GM12878 (cell line): ENCODE measurements around the gene PLEKHM2. TPM values are rescaled to one million over a fixed set of nuclear protein-coding genes. Genes with fewer than 3 reads are reported as not detected.

Source experiments
- ATAC-seq: fragments of 200-7000 bp; cut with Tn5 transposase; 3 replicates; pipeline ENCODE4 v1.9.1; 2020; ENCODE audit warnings: mild to moderate bottlenecking, moderate library complexity
- BruUV-seq: library from RNA; stranded (reverse); fragments of 400-500 nt; replicated peaks from 2 replicates; lab custom pipeline; 2021; lab: Mats Ljungman, UMichigan
- CTCF ChIA-PET: fragments of 300-600 bp; sonication (Branson Sonifier 250); formaldehyde crosslinking; extraction: SDS; loops from one replicate; lab custom pipeline; 2021; ENCODE audit warnings: inconsistent platforms; lab: Yijun Ruan, JAX
- POLR2A ChIA-PET: fragments of 350-600 bp; formaldehyde crosslinking; extraction: SDS; loops from one replicate; lab custom pipeline; 2021; ENCODE audit warnings: inconsistent platforms; lab: Charles Lee
- RAD21 ChIA-PET: fragments of 300-600 bp; sonication (Branson Sonifier 250); formaldehyde crosslinking; loops from one replicate; lab custom pipeline; 2023; ENCODE audit warnings: antibody characterized with exemption; ENCODE audit not compliant: unreplicated experiment; lab: Charles Lee
- SMC1A ChIA-PET: fragments of 300-600 bp; sonication (Branson Sonifier 250); formaldehyde crosslinking; loops from one replicate; lab custom pipeline; 2023; ENCODE audit not compliant: unreplicated experiment, uncharacterized antibody; lab: Charles Lee
- DNase-seq: peaks from one replicate; pipeline ENCODE4 v3.0.0-alpha.2; 2011; ENCODE audit warnings: low read depth, low spot score
- FAIRE-seq: peaks from 3 replicates; lab custom pipeline; 2011; peaks lifted over from hg19 to GRCh38; lab: Jason Lieb, UNC
- H2AFZ ChIP-seq: 2 replicates; pipeline ENCODE4 v1.6.0; 2011; ENCODE audit warnings: low read depth, low read length, control low read depth; ENCODE audit not compliant: control insufficient read depth
- H3K27ac ChIP-seq: 2 replicates; pipeline ENCODE4 v1.5.1; 2011; ENCODE audit warnings: control low read depth; ENCODE audit not compliant: control insufficient read depth, insufficient read depth
- H3K27me3 ChIP-seq, 2 experiments: replicated peaks in 1 of 2; 2 replicates each; pipeline versions ENCODE4 v1.6.0 to v1.6.1; 2011; ENCODE audit warnings: low read length in 1 of 2; ENCODE audit not compliant: control insufficient read depth in 2 of 2, insufficient read depth in 2 of 2
- H3K36me3 ChIP-seq, 2 experiments: 2 replicates each; pipeline ENCODE4 v1.5.1; 2011; ENCODE audit warnings: low read length in 1 of 2; ENCODE audit not compliant: control insufficient read depth in 2 of 2, insufficient read depth in 2 of 2
- H3K4me1 ChIP-seq: 2 replicates; pipeline ENCODE4 v1.6.1; 2011; ENCODE audit warnings: mild to moderate bottlenecking, low read length, moderate library complexity, mixed read lengths; ENCODE audit not compliant: control insufficient read depth, insufficient read depth
- H3K4me2 ChIP-seq: 2 replicates; pipeline ENCODE4 v1.6.0; 2011; ENCODE audit warnings: control low read depth; ENCODE audit not compliant: control insufficient read depth, insufficient read depth
- H3K4me3 ChIP-seq: fragments of 200-600 bp; sonication (generic); 2 replicates; pipeline ENCODE4 v1.5.1; 2016
- H3K79me2 ChIP-seq: 2 replicates; pipeline ENCODE4 v1.6.0; 2011; ENCODE audit warnings: low read length; ENCODE audit not compliant: control insufficient read depth, insufficient read depth
- H3K9ac ChIP-seq: 2 replicates; pipeline ENCODE4 v1.8.0; 2011; ENCODE audit warnings: low read length, control low read depth, mixed read lengths; ENCODE audit not compliant: control insufficient read depth, insufficient read depth
- H3K9me3 ChIP-seq: replicated peaks from 3 replicates; pipeline ENCODE4 v1.5.1; 2011; ENCODE audit warnings: mild to moderate bottlenecking, low read length; ENCODE audit not compliant: control insufficient read depth, insufficient read depth
- H4K20me1 ChIP-seq: 2 replicates; pipeline ENCODE4 v1.6.0; 2011; ENCODE audit not compliant: control insufficient read depth, insufficient read depth
- POU2F2 ChIP-seq: IDR thresholded peaks from 3 replicates; pipeline ENCODE4 v1.6.1; 2011; ENCODE audit warnings: low read depth, mild to moderate bottlenecking, low read length, borderline replicate concordance
- RBBP5 ChIP-seq: fragments of 200-600 bp; sonication (generic); conservative IDR thresholded peaks from 2 replicates; pipeline ENCODE4 v1.6.1; 2016
- SUZ12 ChIP-seq: fragments of 200-600 bp; sonication (generic); IDR thresholded peaks from one replicate; pipeline ENCODE4 v1.6.1; 2018; ENCODE audit warnings: antibody characterized with exemption, mild to moderate bottlenecking; ENCODE audit not compliant: unreplicated experiment
- WGBS: methylation state at CpG from one replicate; pipeline ENCODE4 v1.1.6; 2016; ENCODE audit warnings: low lambda C conversion rate; ENCODE audit not compliant: insufficient replicate concordance, insufficient coverage; ENCODE audit errors: missing lambda C conversion rate; 5-methylcytosine and 5-hydroxymethylcytosine counted together
- in situ Hi-C: fragments of 300-500 bp; cut with MboI; formaldehyde crosslinking; loops from 9 replicates; pipeline ENCODE4 v1.14.3; 2018; ENCODE audit warnings: mixed read lengths
- intact Hi-C: fragments of 100-400 bp; cut with micrococcal nuclease; formaldehyde crosslinking; loops from one replicate; pipeline ENCODE4 v1.14.2; 2022; ENCODE audit not compliant: unreplicated experiment
- polyA plus RNA-seq, 11 experiments: library from polyadenylated mRNA; depleted of rRNA in 4 of 11; unstranded in 6 of 11; stranded (reverse) in 5 of 11; fragments of >200 nt; fragmentation: Nextera tagmentation in 4 of 11; fragmentation: Illumina TruSeq in 1 of 11; extraction: Ambion mirVana in 4 of 11; extraction: Trizol in 1 of 11; gene quantifications; 1 replicate in 1 of 11; 2 replicates in 10 of 11; pipeline versions ENCODE4 v1.2.1 to v1.2.3, GENCODE V29; 2011 to 2016; ENCODE audit warnings: inconsistent platforms in 2 of 11, missing spikeins in 2 of 11, low read depth in 1 of 11
- total RNA-seq, 4 experiments: library from RNA; depleted of rRNA in 3 of 4; stranded (reverse); fragments of >200 nt in 3 of 4; fragmentation: Illumina TruSeq in 1 of 4; extraction: Trizol in 1 of 4; gene quantifications; 2 replicates each; pipeline versions ENCODE4 v1.2.1 to v1.2.3, GENCODE V29; 2013 to 2021

PLEKHM2 gene
- total and polyA plus RNA-seq, 10 of the 15 experiments (the other 5 are each of a cell fraction or from before 2014, with no cell fraction given) = 0.37 to 55.2 (median 19.3) TPM

DNA sequence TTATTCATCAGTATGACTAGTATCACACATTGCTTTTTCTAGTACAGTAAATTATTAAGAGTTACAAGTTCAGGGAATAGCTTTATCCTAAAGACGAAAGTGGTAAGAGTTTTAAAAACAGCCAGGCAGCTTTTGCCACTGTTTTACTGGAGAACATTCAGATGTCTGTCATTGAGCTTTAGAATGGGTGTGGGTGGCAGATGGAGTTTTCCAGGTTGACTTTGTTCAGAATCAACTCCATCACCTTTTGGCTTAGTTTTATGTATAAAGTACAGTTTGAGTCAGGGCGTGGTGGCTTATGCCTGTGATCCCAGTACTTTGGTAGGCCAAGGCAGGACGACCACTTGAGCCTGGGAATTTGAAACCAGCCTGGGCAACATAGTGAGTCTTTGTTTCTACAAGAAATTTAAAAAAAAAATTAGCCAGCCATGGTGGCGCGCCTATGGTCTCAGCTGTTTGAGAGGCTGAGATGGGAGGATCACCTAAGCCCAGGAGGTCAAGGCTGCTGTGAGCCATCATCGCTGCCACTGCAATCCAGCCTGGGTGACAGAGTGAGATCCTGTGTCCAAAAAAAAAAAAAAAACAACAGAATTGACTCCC is 29.9 kb upstream of the PLEKHM2 start:
- no peak for TF ChIP-seq SUZ12
- H3K4me1 ChIP-seq = no peaks in the 10 kb centered on the region
- H3K4me3 ChIP-seq = no peak overlapping the region
- DNase-seq = no peak
- CTCF ChIA-PET = interaction anchor here (0.7 to 2.1 kb wide), 3 partner anchors 12 to 107 kb away, joined by 3 to 6 read pairs (median 4); no protein-coding TSS in a partner anchor
- no peaks in the 10 kb centered on the region for H3K27me3 ChIP-seq
- SMC1A ChIA-PET = interaction anchor here (0.6 to 2.9 kb wide), 7 partner anchors 10 to 159 kb away, joined by 3 to 13 read pairs (median 5); no protein-coding TSS in a partner anchor
- POLR2A ChIA-PET = interaction anchor here (1.0 kb wide), 1 partner anchor 44 kb away, joined by 3 read pairs; no protein-coding TSS in a partner anchor
- H4K20me1 ChIP-seq = no peaks in the 10 kb centered on the region
- H3K36me3 ChIP-seq = peaks cover 8 to 22% of the 10 kb centered on the region in 2 experiments
- no peak for FAIRE-seq
- H3K79me2 ChIP-seq = no peaks in the 10 kb centered on the region
- no peak overlapping the region for H2AFZ ChIP-seq
- no peak for ATAC-seq
- no peak overlapping the region for H3K4me2 ChIP-seq
- no peaks in the 10 kb centered on the region for H3K9me3 ChIP-seq
- WGBS = 97% methylated on average over 6 of the region's 6 CpGs
- RAD21 ChIA-PET = no interaction called here
- intact Hi-C loops (no loop called here), in situ Hi-C loops (no loop called here)
- no peak overlapping the region for H3K27ac ChIP-seq
- H3K9ac ChIP-seq = no peak overlapping the region
- BruUV-seq = TSS peak; percentile 38

DNA sequence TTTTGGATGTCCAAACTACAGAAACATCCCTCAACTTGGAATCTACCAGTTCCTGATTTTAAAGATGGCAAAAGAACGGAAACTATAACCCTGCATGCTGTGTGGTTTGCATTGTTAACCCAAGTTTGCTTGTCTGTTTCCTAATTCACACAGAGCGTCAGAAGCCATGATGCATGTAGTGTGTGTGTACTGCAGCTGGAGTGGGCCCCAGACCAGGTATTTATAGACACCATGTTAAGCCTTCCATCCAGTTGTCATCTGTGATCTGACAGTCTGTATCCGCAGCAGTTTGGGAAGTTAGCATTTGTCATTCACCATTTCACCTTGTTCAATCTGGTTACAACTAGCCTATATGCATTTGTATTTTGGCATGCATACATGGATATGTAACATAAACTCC is 27.7 kb upstream of the PLEKHM2 start:
- H3K4me1 ChIP-seq = no peaks in the 10 kb centered on the region
- no peak for FAIRE-seq
- H2AFZ ChIP-seq = no peak overlapping the region
- TF ChIP-seq POU2F2 (no peak), RBBP5 (no peak)
- TF ChIP-seq, all 136 proteins: peak for 0
- ATAC-seq (no peak), DNase-seq (no peak)
- peaks cover 12 to 31% of the 10 kb centered on the region in 2 experiments for H3K36me3 ChIP-seq
- intact Hi-C loops (no loop called here), in situ Hi-C loops (no loop called here)
- ChIA-PET CTCF (interaction anchor here (1.2 kb wide), 1 partner anchor 8 kb away, joined by 4 read pairs; no protein-coding TSS in a partner anchor), SMC1A (interaction anchor here (1.2 to 1.4 kb wide), 2 partner anchors 8 to 41 kb away, joined by 3 to 4 read pairs; no protein-coding TSS in a partner anchor), RAD21 (no interaction called here), POLR2A (interaction anchor here (0.7 kb wide), 1 partner anchor 13 kb away, joined by 3 read pairs; no protein-coding TSS in a partner anchor)
- no peak overlapping the region for H3K9ac ChIP-seq
- H4K20me1 ChIP-seq = no peaks in the 10 kb centered on the region
- 80% methylated on average over 3 of the region's 3 CpGs for WGBS
- H3K4me3 ChIP-seq = no peak overlapping the region
- H3K9me3 ChIP-seq = no peaks in the 10 kb centered on the region
- no peaks in the 10 kb centered on the region for H3K27me3 ChIP-seq
- H3K79me2 ChIP-seq = no peaks in the 10 kb centered on the region
- no TSS peak for BruUV-seq
- H3K27ac ChIP-seq = no peak overlapping the region
- no peak overlapping the region for H3K4me2 ChIP-seq
